Renal pelvis (tissue), 4 donors: ENCODE results near the gene PLAGL2. TPM values are rescaled to one million over a fixed set of nuclear protein-coding genes. Genes with fewer than 3 reads are reported as not detected.
A peak's percentile ranks its signal among the peaks of the same experiment; 100 is the strongest.

Experiments
- DNase-seq: peaks from one replicate; pipeline ENCODE4 v3.0.0-alpha.2; 2013
- polyA plus RNA-seq, 3 donors: library from polyadenylated mRNA; unstranded; fragments of 120-200 nt; gene quantifications; one replicate each; pipeline ENCODE4 v1.2.1, GENCODE V29; 2013; ENCODE audit not compliant: insufficient read length in 3 of 3

The PLAGL2 gene
- polyA plus RNA-seq, 3 donors: 22.0 to 24.9 (median 22.8) TPM

- DNase-seq: no peak
These were observed 49.2 kb downstream of the PLAGL2 start for GRCh38 chr20:32158351-32158750.

DNA sequence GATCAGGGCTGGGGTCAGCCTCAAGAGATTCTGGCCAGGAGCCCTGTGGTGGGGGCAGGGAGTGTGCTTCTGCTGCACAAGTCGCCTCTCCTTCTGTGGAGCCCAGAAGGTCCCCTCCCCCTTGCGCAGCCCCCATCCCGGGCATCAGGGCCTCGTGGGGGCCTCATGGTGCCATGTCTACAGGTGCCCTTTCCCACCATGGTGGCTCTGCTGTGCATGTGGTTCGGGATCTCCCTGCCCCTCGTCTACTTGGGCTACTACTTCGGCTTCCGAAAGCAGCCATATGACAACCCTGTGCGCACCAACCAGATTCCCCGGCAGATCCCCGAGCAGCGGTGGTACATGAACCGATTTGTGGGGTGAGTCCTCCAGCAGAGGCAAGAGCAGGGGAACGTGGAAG is 49.9 kb downstream of the PLAGL2 start:
- no peak for DNase-seq

DNA sequence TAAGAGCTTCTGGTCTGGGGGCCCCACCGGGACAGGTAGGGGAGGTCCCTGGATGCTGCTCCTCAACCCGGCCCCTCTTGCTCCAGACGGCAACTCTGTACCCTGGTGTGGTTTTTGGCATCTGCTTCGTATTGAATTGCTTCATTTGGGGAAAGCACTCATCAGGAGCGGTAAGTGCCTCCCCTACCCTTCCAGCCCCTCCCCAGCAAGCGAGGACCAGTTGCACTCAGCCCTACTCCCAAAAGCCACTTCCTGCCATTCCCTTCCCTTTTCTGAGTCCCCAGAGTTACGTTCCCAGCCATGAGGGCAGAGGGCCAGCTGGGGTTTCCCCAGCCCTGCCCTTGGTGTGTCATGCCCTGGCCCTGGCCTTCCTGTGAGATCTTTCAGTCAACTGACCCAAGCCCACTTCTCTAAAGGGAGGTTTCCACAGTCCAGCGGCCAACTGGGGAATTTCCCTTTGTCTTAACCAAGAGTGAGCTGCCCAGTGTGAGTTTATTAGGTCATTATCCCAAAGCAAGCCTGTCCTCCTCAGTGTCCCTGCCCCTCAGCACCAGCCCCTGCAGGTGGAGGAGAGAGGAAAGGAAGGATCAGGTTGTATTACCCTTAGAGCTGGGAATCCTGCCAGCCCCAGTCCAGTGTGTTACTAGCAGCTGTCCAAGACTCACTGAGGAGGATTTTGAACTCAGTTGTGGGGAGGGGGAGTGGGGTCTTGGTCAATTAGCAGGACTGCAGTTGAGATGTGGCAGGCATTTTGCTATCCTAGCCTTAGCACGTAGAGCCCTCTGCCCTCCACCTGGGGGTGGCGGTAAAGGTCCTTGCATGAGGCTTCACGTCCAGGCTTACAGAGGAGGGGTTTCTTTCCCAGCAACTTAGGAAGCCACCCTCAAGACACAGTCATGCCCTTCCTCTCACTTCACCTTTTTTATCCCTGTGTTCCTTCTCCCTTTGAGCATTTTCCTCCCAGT is 52.2 kb downstream of the PLAGL2 start:
- DNase-seq: peak; percentile 74

DNA sequence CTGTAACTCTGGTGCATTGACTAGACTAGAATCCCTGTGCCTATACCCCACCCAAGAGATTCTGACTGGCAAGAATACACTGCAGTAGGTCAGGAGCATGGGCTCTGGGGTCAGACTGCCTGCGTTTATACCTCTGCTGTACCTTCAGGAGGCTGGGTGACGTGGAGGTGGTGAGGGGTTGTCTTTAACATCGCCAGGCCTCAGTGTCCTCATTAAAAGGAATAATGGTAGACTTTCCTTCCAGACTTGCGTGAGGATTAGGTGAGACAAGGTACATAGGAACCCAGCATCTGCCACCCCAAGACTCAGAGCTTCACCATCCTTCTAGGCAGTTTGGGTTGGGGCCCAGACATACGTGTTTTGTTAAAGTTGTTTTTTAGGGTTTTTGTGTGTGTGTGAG is 53.8 kb downstream of the PLAGL2 start:
- DNase-seq: no peak

- no peak for DNase-seq
These were observed 54.3 kb downstream of the PLAGL2 start for GRCh38 chr20:32153156-32153665.

GRCh38 chr20:32152421-32153155 is 55.0 kb downstream of the PLAGL2 start:
- no peak for DNase-seq

DNA sequence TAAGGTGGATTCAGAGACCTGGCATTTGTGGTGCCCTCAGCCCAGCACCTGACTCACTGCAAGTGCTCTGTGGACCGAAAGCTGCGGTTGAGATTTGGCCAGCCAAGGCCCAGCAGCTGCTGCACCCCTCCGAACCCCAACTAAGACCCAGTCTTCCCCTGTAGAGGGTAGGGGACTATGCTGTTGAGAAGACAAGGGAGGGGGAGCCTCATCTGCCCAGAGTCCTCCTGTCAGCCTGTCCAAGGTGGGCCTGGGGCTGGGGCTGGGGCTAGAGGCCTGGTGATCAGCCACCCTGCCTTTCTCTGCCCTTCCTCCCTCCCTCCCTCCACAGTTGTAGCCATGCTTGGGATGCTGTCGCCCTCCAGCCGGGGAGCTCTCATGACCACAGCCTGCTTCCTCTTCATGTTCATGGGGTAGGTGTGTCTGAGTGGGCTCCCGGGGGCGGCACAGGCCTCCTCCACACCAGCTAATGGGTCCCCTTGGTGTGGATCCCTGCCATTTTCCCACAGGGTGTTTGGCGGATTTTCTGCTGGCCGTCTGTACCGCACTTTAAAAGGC is 57.2 kb downstream of the PLAGL2 start:
- no peak for DNase-seq

DNA sequence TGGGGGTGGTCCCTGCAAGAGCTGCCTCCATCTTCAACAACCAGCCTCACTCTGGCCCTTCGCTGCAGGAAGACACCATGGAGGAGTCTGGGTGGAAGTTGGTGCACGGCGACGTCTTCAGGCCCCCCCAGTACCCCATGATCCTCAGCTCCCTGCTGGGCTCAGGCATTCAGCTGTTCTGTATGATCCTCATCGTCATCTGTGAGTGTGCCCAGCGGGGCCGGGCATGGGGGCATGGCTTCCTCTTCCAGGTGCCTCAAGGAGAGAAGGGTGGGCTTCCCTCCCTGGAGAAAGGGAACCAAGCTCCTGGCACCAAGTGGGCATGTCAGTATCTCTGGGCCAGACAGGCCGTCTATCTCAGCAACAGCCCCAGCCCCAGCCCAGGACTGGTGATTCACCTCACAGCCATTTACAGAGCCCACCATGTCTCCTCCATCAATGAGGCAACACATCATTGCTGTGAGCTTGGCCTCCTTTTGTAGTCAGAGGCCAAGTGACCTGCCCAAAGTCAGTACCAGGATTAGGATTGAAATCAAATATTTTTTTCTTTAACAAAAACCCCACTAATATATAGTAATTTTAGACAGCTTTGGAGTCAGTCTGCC is 57.9 kb downstream of the PLAGL2 start:
- DNase-seq: no peak

DNA sequence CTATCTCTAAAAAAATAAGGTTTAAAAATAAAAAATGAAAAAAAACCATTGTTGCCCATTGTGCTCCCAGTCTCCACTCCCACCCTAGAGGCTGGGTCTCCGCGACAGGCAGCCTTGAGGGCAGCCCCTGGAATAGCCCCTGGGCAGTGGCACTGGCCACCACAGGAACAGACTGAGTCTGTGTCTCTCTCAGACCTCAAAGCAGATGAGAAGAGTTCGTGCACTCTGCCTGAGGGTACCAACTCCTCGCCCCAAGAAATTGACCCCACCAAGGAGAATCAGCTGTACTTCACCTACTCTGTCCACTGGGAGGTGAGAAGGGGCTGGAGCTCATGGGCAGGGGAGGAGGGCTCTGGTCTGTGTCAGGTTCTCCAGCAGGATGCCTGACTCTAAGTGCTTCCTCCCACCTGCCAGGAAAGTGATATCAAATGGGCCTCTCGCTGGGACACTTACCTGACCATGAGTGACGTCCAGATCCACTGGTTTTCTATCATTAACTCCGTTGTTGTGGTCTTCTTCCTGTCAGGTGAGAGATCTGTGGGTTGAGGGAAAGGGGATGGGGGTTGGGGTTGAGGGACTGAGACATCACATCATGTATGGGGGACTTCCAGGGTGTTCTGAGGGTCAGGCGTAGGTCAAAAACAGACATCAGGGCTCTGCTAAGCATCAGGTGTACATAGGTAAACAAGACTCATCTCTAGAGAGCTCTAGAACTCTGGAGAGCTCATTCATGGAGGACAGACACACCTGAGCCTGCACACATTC is 62.5 kb downstream of the PLAGL2 start:
- no peak for DNase-seq

GRCh38 chr20:32142991-32143390 is 64.6 kb downstream of the PLAGL2 start:
- DNase-seq: no peak

Other genes starting within 250 kb of the PLAGL2 start
- gene XKR7, start 239.6 kb downstream of the PLAGL2 start, polyA plus RNA-seq: under 1 TPM; 0.25 to 0.58 (median 0.43) TPM
- gene CCM2L, start 197.3 kb downstream of the PLAGL2 start, polyA plus RNA-seq: 1 to 10 TPM; 7.0 to 9.2 (median 8.4) TPM
- gene HCK, start 155.5 kb downstream of the PLAGL2 start, polyA plus RNA-seq: 1 to 10 TPM; 2.0 to 3.3 (median 2.5) TPM
- gene TM9SF4, start 98.0 kb downstream of the PLAGL2 start, polyA plus RNA-seq: 10 to 100 TPM; 66.6 to 73.9 (median 71.9) TPM
- 10 to 100 TPM; 42.8 to 46.6 (median 43.1) TPM for gene POFUT1, start 137 bp upstream of the PLAGL2 start, polyA plus RNA-seq
- 10 to 100 TPM; 36.4 to 47.3 (median 38.6) TPM for gene KIF3B, start 69.9 kb upstream of the PLAGL2 start, polyA plus RNA-seq
- gene ASXL1, start 150.6 kb upstream of the PLAGL2 start, polyA plus RNA-seq: 10 to 100 TPM; 55.7 to 79.7 (median 74.6) TPM